Measurements from ENCODE around the gene RBM19.

The RBM19 gene

DNA sequence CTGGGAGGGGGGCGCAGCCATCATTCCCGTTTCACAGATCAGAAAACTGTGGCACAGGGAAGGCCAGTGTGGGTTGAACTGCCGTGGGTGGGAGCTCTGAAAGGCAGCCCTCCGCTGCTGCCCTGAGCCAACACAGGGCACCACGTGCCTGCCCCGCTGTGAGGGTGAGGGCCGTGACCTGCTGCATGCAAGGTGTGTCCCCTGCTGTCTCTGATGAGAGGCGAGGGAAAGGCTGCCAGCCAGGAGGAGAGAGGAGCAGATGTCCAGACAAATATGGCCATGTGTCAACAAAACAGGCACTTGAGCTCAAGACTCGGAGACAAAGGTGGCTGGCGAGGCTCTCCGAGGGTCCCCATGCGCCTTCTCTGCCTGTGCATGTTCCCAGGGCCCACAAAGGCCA, 108.8 kb downstream of the RBM19 start:
- no peak for DNase-seq (ENCODE audit: low spot score)

DNA sequence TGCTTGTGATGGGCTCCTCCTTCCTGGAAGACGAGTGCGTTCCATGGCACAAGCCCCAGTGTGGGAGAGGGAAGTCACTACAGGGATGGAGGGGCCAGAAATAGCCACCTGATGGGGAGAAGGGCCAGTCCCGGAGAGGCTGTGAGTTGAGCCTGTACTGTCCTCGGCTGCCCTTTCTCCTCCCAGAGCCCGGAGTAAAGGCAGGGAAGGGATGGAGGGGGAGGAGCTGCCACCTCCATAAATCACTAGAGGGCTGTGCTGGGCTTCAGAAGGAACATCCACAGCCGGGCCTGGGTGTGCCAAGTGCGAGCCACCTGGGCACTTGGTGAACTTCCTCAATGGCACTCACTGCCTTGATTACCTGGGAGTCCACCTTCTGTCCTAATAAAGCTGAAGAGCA, 110.1 kb downstream of the RBM19 start:
- no peak for DNase-seq (ENCODE audit: low spot score)

DNA sequence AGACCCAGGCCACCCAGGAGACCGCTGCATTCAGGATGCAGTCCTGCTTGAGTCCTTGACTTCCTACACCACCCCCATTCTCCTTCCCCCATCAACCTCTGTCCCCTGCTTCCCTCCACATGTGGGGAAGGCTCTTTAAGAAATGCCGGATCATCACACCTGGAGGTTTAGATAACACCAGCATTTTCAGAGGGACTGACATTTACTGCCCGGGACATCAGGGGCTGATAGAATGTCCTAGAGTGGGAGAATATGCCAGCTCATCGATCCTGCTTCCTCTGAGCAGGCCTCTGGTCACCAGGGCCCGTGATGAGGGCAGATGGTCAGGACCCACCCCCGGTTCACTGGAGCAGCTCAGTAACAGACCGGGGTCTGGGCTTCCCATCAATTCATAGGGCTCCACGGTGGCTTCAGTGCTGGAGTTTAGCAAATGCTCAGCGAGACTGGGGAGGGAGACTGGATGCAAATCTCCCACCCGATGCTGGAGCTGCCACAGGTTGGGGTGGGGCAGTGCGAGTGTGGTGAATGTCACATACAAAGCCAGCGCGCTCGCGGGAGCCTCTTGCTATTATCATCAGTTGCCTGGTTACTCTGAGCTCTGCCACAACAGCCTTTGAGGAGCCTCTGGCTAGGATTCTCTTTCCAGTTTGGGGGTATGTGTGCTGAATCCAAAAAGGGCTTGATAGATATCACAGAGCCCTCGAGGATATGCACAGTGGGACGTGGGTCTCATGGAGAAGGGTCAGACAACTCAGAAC, 111.6 kb downstream of the RBM19 start:
- DNase-seq (ENCODE audit: low spot score): no peak

DNA sequence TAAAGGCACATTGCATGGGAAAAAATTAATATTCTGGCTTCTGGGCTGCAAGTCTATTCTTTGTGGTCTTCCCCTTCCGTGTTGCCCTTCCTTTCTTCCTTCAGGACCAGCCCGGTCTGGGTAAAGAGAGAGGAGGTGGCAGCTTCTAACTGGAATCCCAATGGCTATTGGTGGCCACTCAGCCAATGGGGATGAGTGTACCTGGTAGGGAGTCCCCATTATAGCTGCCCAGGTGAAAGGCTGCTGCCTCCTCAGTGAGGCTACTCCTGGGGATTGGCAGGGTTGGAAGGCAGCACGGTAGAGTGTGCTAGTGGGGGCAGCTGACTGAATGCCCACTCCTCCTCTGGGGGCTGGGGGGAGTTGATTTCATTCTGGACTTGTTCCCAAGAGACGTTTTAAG, 112.6 kb downstream of the RBM19 start:
- no peak for DNase-seq (ENCODE audit: low spot score)

GRCh38 chr12:113852695-113853490, 113.2 kb downstream of the RBM19 start:
- DNase-seq (ENCODE audit: low spot score): no peak

- no peak for DNase-seq (ENCODE audit: low spot score)
Measured at GRCh38 chr12:113852264-113852663, 113.9 kb downstream of the RBM19 start.

DNA sequence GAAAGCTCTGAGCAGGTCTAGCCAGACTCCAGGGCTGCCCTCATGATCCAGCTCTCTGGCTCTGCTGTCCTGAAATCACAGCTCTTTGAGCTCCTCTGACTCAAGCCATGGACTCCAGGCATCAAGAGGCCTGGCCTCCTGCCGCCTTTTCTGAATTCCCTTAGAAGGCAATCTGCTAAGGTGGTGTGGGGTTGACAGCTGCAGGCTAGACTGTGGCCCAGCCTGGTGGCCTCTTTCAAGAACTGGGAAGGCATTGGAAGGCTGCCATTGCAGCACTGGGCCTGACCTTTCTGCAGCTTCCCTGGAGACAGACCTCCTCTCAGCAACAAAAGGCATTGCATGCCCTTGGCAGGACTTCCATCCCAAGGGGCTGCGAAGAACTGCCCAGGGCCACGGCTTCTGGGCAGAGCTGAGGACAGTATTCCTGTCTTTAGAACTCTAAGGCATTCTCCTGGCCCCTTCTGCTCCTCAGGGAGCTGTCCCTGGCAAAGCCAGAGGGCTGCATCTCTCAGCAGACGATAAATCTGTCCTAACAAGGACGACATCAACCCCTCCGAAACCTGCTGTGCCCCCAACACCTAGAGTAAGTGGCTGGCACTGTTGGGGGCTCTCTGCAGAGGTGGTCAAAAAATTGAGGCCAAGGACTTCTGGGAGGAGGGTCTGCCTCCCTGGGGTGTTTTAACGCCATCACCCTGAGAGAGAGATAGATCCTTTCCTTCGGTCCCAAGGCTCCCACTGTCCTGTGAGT, 115.6 kb downstream of the RBM19 start:
- DNase-seq (ENCODE audit: low spot score): no peak

DNA sequence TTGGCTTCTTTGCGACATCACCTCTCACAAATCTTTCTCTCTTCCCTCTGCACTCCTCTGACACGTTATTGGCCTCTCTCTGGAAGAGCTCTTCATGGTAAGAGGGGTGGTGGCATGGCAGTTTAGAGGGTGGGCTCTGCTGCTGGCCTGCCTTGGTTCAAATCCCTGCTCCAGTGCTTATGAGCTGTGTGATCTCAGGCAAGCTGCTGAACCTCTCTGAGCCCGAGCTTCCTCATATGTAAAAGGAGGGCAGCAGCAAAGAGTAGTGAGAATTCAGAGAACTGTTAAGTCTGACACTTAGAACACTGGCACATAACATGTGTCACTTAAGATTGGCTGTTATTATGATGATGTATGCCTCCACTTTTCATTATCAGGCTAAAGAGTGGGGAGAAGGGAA, 118.3 kb downstream of the RBM19 start:
- no peak for DNase-seq (ENCODE audit: low spot score)

GRCh38 chr12:113846883-113847755, 119.0 kb downstream of the RBM19 start:
- no peak for DNase-seq (ENCODE audit: low spot score)

DNA sequence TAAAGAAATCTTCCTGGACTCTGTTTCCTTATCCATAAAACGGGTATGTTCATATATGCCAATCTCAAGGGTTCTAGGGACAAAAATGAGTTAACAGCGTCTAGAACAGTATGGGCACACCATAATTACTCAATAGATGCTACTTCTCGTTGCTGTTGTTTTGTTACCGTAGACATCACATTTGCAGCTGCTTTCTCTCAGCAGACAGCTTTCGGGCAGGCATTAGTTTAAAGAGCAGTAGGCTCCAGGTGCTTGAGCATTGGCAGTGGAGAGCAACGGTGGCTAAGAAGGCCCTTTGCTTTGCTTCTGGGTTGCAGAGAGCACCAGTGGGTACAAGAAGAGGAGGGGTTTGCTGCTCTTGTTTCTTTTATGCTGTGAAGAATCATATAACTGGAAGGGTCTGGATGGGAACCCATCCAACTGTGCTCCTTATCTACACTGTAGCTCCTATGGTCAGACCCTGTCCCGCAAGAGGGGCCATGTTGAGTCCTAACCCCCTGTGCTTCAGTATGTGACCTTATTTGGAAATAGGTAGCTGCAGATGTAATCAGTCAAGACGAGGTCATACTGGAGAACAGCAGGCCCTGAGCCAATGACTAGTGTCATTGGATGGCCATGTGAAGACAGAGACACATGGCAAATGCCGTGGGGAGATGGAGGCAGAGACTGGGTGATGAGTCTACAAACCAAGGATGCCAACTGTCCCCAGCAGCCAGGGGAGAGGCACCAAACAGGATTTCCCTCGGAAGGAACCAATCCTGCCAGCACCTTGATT, 120.0 kb downstream of the RBM19 start:
- DNase-seq (ENCODE audit: low spot score): no peak

- DNase-seq (ENCODE audit: low spot score): no peak
Measured at GRCh38 chr12:113844495-113845210, 121.5 kb downstream of the RBM19 start.

- DNase-seq (ENCODE audit: low spot score): no peak
Measured at GRCh38 chr12:113842699-113843098, 123.4 kb downstream of the RBM19 start.

DNA sequence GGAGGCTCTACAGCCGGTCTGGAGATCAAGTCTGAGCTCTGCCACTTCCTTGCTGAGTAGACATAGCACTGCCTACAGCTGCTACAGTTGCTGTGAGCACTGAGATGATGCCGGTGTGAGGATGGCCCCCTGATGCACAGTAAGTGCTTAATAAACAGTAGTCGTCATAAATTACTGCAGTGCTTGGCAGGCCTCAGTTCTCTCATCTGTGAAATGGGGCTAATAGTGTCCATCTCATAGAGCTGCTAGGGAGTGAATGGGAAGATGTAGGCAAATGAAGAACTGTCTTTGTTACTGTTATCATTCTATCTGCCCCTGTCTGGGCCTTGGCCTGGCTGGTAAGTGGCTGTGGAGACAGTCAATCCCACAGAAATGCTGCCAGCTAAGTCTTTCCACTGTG, 124.3 kb downstream of the RBM19 start:
- no peak for DNase-seq (ENCODE audit: low spot score)

DNA sequence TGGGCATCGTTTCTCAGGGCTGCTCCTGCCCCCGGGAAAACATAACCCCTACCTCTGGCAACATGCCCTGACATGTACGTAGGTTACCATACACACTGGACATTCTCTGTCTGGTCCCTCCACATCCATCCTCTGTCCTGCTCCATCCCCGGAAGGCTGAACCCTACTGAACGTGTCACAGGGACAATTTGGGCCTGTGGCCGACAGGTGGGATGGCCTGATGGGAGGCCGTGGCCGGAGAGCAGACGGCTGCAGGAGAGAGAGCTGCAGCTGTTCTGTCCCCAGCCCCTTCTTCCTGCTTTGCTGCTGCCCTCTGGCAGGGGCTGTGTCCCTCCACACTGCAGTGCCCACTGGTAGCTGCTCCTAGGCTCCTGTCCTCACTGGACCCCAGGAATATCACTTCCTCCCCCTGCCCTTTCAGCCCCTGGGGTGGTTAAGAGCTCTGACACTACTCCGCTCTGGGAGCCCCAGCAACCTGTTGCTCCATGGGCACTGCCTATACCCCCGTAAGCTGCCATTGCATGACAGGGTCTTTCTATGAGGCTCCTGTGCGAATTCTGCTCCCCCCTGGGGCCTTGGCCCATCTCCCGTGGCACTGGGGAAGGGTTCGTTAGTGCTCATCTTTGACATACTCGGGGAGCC, 125.6 kb downstream of the RBM19 start:
- DNase-seq (ENCODE audit: low spot score): no peak

DNA sequence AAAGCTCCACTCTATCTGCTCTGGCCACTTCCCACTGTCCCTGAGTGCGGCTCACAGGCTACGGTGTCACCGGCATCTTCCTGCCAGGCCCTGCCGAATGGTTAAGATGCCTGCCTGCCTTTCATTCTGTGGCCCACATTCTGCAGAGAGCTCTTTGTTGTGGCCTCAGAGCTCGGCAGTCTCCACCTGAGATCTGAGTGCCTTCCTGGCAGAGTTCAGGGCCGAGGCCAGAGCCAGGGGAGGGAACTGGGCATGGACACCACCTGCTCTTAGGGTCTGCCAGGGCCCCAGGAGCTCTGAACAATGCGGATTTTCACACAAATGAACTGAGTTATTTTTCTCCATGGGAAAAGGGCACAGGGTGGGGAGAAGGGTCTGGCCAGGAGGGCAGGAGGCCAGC, 127.2 kb downstream of the RBM19 start:
- no peak for DNase-seq (ENCODE audit: low spot score)

- DNase-seq (ENCODE audit: low spot score): no peak
Measured at GRCh38 chr12:113837528-113838296, 128.4 kb downstream of the RBM19 start.

GRCh38 chr12:113837084-113837483, 129.0 kb downstream of the RBM19 start:
- no peak for DNase-seq (ENCODE audit: low spot score)

GRCh38 chr12:113835896-113836295, 130.2 kb downstream of the RBM19 start:
- no peak for DNase-seq (ENCODE audit: low spot score)

DNA sequence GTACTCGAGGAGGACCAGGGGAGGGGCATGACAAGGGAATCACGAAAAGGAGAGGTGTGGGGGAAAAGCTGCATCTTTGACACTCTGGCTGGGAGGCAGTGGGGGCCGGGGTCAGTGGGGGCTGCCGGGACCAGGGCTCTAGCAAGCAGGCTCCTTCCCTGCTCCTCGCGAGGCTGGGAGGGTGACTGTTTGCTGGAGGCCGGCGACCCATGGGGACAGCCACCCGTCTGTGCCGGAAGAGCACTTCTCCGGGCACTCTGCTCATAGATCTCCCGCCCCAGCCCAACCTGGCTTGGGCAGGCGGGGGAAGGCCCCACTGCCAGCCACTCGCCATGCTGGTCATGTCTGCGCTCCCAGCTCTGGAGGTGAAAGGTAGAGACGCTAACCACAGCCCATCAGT, 130.7 kb downstream of the RBM19 start:
- no peak for DNase-seq (ENCODE audit: low spot score)
